Jurkat, Clone E6-1 (cell line): ENCODE results near the gene DCDC1.

Source experiments
- DNase-seq: peaks from one replicate; pipeline ENCODE4 v3.0.0-alpha.2; 2011; ENCODE audit warnings: low read depth, low spot score
- H3K4me3 ChIP-seq: 2 replicates; pipeline ENCODE4 v1.5.1; 2011; ENCODE audit warnings: mild to moderate bottlenecking, low read length, control low read depth, moderate library complexity

The DCDC1 gene

DNA sequence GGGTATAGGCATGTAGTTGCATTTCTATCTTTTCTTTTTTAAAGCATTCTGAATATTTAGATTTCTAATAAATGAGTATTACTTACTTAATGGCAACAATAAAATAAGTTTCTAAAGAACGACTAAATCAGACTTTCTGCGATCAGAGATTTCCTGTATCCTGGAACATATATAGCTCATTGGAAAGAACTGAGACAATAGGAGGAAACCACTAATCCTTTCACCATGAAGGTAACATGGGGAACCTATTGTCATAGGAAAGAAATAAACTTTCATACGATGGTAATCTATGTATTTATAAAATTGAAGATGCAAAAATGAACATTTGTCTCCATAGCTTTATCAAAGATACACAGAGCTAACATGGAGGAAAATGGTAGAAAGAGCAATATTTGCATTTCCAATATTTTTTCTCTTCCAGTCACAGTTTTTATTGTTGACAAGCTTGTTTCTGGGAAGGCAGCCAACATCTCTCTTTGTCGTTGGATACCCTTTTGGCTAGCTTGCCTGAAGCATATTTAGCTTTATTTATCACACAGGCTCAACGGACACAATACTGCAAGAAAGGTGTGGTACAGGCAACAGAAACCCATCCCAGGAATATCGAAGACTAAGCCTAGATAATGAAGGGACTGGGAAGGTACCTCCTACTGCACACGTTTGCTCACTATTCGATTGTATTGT is 490.1 kb downstream of the DCDC1 start:
- no peak for DNase-seq

DNA sequence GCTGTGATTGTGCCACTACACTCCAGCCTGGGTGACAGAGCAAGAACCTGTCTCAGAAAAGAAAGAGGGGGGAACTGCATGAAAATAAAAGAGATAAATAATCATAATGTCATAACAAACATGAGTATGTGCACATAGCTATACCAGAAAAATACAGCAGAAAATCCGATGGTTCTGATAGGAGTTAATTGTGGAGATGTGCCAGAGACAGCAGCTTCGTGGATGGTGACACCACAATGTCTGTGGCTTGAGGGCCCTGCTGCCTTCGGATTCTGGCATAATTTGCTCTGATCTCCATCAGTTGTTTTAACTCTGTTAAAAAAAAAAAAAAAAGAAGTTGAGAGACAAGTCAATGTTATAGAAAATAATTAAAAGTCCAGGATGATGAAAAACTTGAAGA is 491.1 kb downstream of the DCDC1 start:
- no peak for DNase-seq
- no peak overlapping the region for H3K4me3 ChIP-seq

More for the DNA sequence above, 490.1 kb downstream of the DCDC1 start:
- H3K4me3 ChIP-seq, result no peak overlapping the region

DNA sequence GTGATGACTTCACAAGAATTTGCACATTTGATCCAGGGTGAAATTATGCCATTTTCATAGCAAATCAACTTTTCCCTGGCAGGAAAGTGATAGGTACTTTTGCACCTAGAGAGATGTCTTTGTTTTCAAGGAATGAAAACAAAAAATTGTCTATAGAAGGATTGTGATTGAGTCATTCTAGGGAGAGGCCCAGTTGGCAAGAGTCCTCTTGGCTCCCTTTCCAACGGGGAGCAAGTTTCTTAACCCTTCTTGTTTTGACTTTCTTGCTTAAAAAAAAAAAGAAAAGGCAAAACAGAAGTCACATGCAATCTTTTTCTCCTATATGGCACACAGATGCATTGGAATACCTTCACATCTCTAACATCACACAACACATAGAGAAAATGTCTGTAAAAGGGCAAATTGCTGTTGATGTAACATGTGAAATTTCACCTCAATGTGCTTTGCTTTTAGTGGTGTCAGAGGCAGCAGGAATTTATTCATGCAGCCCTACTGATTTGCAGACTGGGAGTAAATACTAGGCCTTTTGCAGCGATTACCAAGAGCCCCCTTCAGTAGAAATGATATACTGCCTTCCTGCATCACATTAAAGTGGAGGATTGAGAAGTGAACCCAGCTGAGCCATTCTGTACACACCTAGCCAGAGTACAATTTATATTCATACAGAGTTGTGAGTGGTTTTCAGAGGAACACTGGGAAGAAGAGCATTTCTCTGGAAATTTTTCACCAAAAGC is 492.7 kb downstream of the DCDC1 start:
- no peak for DNase-seq
- no peak overlapping the region for H3K4me3 ChIP-seq

DNA sequence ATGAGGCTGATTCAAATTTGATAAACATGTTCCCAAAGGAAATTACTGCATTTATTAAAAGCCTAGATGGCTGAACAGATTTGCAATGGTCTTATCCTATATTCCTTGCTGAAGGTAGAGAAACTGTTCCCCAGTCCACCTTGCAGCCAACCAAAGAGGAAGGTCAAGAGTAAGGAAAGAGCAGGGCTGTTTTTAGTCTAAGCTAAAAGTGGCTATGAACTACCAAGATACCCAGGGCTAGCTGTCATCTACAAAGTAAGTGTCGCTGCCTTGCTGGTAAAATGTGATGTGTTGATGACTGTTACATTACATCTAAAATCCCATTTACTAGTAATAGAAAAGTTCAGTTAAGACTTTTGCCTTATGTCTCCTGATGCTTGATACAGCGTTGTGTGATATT is 493.3 kb downstream of the DCDC1 start:
- H3K4me3 ChIP-seq, result no peak overlapping the region
- no peak for DNase-seq

DNA sequence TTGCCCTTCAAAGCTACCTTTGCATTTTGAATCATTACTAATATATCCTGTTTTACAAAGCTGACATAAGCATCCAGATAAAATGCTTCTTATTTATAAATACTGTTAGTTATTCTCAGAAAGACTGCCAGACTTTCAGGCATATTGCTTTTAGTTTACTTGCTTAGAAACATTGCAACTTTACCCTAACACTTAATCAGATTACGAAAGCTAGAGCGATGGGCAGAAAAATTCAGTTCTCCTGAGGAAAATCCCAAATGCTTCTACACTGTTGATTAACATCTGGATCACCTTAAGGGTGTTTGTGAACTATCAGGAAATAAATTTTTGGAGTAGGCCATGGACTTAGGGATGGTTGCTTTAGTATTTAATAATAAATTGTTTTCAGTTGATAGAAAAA is 493.7 kb downstream of the DCDC1 start:
- no peak for DNase-seq
- no peak overlapping the region for H3K4me3 ChIP-seq

DNA sequence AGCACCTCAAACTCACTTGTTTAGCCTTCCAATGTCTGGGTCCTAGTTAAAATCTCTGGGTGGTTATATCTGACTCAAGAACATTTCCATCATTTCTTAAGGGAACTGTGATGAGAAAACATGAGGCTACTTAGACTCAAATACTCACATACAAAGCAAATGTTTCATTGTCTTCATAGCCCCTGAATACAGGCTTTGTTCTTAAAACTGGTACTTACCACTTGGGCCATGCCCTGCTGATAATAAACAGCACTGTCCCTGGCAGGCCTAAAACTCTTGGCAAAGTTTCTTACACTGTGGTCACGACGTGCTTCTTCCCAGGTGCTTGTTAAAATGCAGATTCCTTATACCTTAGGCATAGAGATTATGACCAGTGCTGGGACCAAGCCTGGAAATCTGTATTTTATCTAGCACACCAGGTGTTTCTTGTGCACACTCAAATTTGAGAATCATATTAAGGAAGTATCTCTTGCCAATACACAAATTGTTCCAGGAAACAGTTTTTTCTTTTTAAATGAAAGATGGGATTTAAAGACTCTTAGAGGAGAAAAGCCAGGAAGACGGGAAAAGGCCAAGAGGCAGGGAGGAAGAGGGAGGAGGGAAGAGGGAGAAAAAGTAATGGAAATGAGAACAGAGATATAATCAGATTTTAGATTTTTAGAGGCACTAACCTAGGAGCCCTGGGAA is 495.5 kb downstream of the DCDC1 start:
- no peak for DNase-seq
- no peak overlapping the region for H3K4me3 ChIP-seq

DNA sequence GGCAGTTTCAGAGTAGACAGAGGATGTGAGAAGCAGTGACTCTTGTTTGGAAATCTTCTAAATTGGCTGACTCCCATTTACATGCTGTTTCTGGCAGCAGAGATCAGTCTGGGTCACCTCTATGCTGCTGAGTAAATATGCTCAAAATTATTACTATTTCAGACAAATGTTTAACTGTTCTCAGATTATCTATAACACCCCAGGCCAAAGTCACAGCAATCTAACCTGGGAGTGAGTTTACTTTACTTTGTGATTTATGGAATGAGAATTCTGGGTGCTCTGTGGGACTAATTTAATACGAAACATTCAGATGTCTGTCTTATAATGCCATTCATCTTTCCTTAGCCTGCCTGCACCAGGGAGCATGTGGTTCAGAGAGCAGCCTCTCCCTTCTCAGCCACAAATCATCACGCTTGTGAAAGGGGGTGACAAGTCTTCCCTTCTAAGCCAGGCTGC is 500.9 kb downstream of the DCDC1 start:
- no peak for DNase-seq
- no peak overlapping the region for H3K4me3 ChIP-seq

DNA sequence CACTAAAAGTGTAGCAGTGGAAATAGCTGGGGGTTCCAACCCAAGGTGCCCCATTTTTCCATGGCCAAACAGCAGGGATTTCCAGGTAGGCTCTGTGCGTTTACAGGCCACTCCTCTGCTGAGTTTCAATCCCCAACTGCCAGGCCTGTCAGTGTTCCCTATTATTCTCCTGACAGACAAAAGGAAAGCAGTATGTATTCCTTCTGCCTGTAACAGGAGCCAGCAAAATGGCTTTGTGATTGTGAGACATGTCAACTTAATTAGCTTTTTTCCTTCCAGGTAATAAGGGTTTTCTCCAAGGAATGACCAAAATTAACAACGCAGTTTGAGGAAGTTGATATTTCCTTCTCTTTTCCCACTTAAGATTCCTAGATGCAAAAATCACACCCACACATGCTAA is 506.3 kb downstream of the DCDC1 start:
- no peak for DNase-seq
- no peak overlapping the region for H3K4me3 ChIP-seq

DNA sequence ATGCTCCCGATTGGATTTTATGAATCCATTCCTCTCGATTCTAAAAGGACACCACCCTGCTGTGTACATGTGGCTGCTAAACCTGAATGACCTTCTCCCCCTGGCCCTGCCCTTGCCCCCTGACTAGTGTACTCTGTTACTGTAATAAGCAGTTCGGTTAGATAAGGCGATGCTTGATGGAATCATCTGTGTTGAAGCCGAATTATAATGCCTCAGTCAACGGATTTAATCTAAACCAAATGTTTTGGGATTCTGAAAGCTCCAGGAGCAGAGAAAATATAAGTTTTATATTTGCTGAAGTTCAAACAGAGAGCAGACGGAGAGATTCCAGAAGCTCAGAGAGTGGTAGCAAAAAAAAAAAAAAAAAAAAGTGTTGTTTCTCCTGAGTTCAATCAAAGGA is 508.0 kb downstream of the DCDC1 start:
- no peak overlapping the region for H3K4me3 ChIP-seq
- DNase-seq, result no peak

DNA sequence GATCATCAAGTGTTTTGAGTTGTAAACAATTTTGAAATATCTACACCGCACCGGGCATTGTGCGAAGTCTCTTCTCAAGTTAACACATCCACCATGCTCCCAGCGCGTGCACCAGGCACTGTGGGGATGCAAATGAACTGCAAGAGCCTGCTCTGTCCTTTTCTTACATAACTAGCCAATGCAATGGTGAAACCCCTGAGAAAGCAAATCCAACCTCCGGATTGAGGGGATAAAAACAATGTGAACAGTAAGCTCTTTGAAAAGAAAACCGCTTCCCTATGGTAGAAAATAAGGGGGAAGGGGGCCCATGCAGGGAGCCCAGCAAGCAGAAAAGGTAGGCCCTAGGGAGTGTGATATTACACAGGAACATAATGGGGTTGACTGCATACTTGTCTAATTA is 508.5 kb downstream of the DCDC1 start:
- no peak for DNase-seq
- no peak overlapping the region for H3K4me3 ChIP-seq

DNA sequence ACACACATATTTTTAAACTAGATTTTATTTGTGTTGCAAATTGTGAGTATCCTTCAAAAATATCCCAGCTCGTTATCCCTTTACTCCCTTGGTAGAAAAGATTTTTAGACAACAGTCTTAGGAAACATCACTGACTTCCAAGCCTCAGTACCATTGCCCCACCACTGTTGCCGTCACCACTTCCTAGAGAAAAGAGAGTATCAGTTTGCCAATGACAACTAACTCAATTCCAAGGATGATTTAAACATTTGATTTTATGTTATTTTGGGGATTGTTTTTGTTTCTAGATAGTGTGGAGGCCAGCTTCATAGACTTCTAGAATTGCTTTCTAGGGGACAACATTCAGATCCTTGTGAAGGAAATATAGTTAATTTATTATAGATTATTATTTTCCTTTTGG is 509.4 kb downstream of the DCDC1 start:
- DNase-seq, result no peak
- H3K4me3 ChIP-seq, result no peak overlapping the region

DNA sequence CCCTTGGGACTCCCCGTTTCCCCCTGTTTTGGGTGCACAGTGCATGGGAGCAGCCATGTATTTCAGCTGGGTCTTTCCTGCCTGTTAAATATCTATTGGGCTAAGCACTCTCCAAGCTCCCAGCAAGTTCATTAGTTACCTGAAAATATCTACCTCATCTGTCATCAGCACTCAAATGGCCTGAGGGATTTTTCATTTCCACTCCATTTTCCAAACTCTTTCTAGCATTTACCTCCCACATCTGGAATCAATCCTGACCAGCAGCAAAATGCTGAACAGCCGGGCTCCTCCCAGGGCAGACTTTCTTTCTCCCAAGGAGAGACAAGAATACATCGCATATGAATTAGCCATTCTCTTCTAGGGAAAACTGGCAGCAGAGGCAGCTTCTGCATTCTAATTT is 509.9 kb downstream of the DCDC1 start:
- no peak for DNase-seq
- no peak overlapping the region for H3K4me3 ChIP-seq

DNA sequence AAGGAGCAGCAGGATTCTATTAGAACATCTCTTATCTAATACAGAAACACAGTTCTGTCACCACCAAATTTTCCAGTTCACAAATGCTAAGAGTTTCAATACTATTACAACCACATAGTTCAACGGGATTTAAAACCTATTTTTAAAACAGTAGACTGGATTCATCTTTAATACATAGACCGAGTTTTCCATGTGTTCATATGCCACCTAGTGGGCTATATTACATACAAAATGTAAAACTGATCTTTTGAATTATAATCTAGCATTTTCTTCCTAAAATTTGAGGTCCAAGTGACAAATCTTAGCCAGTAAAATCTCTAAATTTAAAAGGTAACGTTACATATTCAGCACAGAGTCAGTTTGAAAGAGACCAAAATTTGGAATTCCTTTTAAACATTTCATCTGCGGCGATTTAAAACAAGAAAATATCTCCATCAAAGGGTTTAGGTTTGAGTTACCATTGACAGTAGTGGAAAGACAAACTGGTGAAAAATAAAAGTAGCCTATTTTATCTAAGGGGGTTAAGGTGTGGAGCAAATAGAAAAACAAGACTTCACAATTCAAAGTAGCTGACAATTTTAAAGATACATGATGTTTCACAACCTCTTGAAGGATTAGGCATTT is 514.0 kb downstream of the DCDC1 start:
- no peak overlapping the region for H3K4me3 ChIP-seq
- DNase-seq, result peak; percentile 16

DNA sequence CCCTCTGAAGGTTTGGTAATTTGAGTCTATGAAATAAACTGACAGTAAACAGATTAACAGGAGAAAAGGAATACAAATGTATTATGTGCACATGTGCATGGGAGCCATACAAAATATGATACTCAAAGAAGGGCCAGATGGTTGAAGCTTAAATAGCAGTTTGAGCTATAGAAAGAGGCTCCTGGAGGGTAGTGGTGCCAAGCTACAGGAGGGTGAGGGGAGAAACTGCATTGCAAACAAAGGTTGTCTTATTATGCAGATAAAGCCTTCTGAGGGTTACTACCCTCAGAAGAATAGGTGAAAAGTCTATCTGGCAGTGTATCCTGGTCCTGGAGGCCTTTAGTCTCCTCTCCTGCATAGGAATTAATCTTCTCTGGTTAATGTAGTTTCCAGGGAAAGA is 516.1 kb downstream of the DCDC1 start:
- H3K4me3 ChIP-seq, result no peak overlapping the region
- no peak for DNase-seq

DNA sequence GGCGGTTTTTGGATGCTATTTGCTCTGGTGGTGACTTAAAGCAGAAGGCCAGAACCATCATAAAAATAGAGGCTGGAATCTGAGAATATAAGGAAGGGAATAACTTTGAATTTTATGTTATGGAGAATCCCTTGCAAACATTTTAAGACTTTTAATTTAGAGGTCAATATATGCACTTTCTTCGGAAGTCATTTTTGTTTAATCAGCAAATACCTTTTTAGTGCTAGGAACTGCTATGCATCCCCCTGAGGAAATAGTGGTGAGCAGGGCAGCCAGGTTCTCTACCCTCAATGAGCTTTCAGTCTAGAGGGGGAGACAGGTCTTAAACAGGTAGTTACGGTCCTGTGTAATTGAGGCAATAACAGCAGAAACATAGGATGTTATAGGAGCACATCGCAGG is 516.9 kb downstream of the DCDC1 start:
- no peak for DNase-seq
- no peak overlapping the region for H3K4me3 ChIP-seq

DNA sequence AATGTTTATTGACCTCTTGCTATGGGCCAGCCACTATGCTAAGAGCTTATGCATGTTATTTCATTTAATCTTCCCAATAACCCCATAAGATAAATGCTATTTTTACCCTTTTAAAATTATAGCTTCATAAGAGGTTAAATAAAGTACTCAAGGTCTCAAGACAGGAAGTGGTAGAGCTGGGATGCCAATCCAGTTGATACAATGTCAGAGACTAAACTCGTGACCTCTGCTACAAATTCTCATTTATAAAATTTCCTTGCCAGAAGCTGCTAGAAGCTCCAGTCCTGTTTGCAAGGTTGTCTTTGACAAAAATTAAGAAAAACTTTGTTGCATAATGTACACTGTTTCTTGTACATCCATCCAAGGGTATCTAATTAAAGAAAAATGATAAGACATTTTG is 517.4 kb downstream of the DCDC1 start:
- peak; percentile 15 for DNase-seq
- no peak overlapping the region for H3K4me3 ChIP-seq

DNA sequence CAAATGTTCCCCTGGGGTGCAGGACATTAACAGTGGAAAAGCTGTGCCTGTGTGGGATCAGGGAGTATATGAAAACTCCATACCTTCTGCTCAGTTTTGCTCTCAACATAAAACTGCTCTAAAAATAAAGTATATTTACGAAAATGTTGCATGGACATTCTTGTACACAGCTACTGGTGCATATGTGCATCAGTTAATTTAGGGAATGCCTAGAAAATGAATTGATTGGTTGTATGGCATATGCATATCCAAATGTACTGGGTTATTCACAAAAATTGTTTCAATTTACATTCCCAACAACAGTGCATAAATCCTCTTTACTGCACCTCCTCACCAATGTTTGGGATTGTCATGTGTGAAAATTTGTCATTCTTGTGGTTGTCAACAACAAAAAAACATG is 532.3 kb downstream of the DCDC1 start:
- no peak for DNase-seq
- H3K4me3 ChIP-seq, result no peak overlapping the region

DNA sequence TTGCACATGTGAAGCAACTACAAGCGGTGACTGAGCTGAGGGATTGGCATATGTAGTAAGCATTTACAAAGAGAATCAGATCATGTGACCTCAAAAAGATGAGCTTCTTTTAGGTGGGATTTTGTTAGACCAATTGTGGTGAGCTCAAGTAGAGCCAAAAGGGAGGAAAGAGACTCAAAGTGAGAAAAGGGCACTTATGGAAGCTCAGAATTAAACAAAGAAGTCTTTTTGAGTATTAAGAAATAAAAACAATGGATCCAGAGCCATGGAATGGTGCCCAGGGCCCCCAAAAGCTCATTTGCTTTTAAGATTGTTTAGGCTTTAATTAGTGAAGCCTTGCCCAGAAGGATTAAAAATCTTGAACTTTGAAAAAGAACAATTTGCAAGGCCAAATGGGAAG is 536.7 kb downstream of the DCDC1 start:
- H3K4me3 ChIP-seq, result no peak overlapping the region
- no peak for DNase-seq

DNA sequence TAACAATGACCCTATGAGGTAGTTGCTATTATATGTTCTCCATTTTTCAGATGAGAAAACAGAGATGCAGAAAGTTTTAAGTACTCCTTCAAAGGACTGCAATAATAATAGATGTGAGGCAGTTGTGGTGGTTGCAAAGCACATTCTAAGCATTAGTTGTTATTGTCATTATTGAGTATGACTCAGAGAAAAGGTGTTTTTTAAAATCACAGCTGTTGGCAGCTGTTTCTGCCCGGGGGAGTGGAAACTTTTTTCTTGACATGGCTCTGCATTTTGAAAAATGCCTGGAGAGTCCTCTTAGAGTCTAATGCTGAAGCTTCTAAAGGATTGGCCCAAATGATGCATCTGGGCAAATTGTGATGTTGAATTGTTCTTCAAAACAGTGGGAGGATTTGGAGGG is 538.9 kb downstream of the DCDC1 start:
- no peak overlapping the region for H3K4me3 ChIP-seq
- no peak for DNase-seq

DNA sequence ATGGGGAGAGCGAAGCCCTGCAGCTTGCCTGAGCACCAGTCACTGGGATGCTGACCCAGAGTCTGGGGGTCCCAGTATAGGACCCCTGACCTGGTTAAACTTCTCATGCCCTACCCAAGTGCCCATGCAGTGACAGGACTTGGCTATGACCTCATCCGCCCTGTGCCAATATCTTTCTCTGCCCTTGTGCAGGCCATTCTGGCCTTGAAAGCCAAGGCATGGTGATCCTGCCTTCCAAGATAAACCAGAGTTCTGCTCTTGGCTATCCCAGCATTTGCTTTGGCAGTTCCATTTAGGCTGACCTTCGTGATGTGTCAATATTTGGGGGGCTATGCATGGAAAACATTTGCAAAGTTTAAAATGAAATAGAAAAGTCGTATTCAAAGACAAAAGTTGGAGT is 542.6 kb downstream of the DCDC1 start:
- H3K4me3 ChIP-seq, result no peak overlapping the region
- no peak for DNase-seq
